Measurements from ENCODE around the gene PRELID3B. TPM values are rescaled to one million over a fixed set of nuclear protein-coding genes. Genes with fewer than 3 reads are reported as not detected.

PRELID3B gene
- total RNA-seq, 1 experiment from 2014 or later: 129 TPM

DNA sequence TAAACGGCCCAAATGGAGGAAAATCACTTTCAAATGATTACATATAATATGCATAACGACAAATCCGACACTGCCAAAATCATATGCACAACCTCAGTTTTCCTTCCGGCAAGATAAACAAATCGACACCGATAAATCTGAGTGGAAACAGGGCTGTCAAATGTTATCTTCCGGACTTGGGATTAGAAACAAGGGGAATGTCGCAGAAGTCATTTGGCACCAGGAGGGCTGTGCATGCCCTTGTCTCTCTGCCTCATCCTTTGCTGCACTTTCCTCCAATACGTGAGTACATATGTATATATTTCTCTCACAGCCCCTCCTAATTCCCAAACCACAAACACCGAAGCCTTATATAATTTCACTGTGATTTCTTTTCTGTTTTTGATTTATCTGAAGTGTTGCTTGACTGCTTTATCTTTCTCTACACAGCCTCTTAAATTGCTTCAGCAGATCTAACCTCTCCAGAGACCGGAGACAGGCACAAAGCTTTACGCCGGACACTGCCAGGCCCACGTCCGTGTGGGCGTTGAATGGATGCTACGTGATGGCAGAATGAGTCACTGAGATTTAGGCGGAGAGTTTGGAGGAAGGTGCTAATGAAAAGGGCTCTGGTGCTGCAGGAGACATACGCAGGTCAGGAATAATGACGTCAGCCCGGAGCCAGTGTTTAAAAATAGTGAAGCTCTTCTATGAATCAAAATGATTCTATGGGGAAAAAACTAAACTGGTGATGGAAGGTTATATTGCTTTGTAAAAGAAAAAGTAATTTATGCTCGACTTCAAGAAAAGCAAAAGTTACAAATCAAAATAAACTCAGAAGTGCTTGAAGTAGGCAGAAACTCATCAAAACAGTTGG is 21.0 kb upstream of the PRELID3B start:
- H3K4me1 ChIP-seq (ENCODE audit: control insufficient read depth in 1 of 2, insufficient read depth in 2 of 2, low read length in 2 of 2): peaks cover 8 to 19% of the 10 kb centered on the region in 2 experiments
- H3K27ac ChIP-seq (ENCODE audit: low read depth, low read length): no peak overlapping the region
- no peaks in the 10 kb centered on the region for H3K27me3 ChIP-seq (ENCODE audit: insufficient read depth, low read length)
- H3K9me2 ChIP-seq (ENCODE audit: insufficient read depth): no peaks in the 10 kb centered on the region
- H3K4me2 ChIP-seq (ENCODE audit: low read length): peak overlapping the region; percentile 72
- H3K79me2 ChIP-seq (ENCODE audit: insufficient read depth, low read length): no peaks in the 10 kb centered on the region
- intact Hi-C loops (cut with micrococcal nuclease): no loop called here
- ChIA-PET CTCF (interaction anchor here (0.8 to 1.4 kb wide), 5 partner anchors 9 to 193 kb away, joined by 3 to 4 read pairs (median 4); partner anchors contain the start of gene ATP5F1E), RAD21 (ENCODE audit: low non-redundant PET in 1 of 2, low total read pairs in 2 of 2, uncharacterized antibody in 2 of 2, unreplicated experiment in 2 of 2) (interaction anchor here in 1 of 2 experiments (0.6 kb wide), 1 partner anchor 9 kb away, joined by 3 read pairs; no protein-coding TSS in a partner anchor), POLR2A (interaction anchor here (0.9 kb wide), 1 partner anchor 31 kb away, joined by 5 read pairs; the partner anchor contains the start of gene ATP5F1E)
- H2AFZ ChIP-seq (ENCODE audit: low read depth, low read length, poor library complexity, severe bottlenecking): peak overlapping the region; percentile 85
- H4K20me1 ChIP-seq (ENCODE audit: insufficient read depth): no peaks in the 10 kb centered on the region
- DNase-seq (ENCODE audit: low read depth, low spot score) (peak; percentile 75), ATAC-seq (peak; percentile 100)
- H3K4me3 ChIP-seq (replicated peaks in 1 of 2; ENCODE audit: low read depth in 1 of 2, low read length in 2 of 2): peak overlapping the region; percentile 2 to 41; a peak in 3 of 4 replicates
- BruUV-seq (replicated peaks): no TSS peak
- H3K36me3 ChIP-seq (ENCODE audit: control insufficient read depth in 1 of 2, insufficient read depth in 2 of 2, low read length in 2 of 2): no peaks in the 10 kb centered on the region
- no peak overlapping the region for H3K9ac ChIP-seq (ENCODE audit: low read length)
- H3K9me3 ChIP-seq (ENCODE audit: control insufficient read depth in 1 of 2, insufficient read depth in 1 of 2, low read depth in 1 of 2, low read length in 2 of 2): no peaks in the 10 kb centered on the region
- TF ChIP-seq POLR2AphosphoS5 (IDR thresholded peaks at IDR 0.05; ENCODE audit: low read depth, low read length): no peak
- TF ChIP-seq ZNF274 (IDR thresholded peaks at IDR 0.05; ENCODE audit: low read depth, low read length): no peak
- TF ChIP-seq SP1 (IDR thresholded peaks at IDR 0.05; ENCODE audit: low read depth): peak; percentile 48
- TF ChIP-seq, protein P1, sequence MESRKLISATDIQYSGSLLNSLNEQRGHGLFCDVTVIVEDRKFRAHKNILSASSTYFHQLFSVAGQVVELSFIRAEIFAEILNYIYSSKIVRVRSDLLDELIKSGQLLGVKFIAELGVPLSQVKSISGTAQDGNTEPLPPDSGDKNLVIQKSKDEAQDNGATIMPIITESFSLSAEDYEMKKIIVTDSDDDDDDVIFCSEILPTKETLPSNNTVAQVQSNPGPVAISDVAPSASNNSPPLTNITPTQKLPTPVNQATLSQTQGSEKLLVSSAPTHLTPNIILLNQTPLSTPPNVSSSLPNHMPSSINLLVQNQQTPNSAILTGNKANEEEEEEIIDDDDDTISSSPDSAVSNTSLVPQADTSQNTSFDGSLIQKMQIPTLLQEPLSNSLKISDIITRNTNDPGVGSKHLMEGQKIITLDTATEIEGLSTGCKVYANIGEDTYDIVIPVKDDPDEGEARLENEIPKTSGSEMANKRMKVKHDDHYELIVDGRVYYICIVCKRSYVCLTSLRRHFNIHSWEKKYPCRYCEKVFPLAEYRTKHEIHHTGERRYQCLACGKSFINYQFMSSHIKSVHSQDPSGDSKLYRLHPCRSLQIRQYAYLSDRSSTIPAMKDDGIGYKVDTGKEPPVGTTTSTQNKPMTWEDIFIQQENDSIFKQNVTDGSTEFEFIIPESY (IDR thresholded peaks at IDR 0.05; ENCODE audit: extremely low read depth, insufficient replicate concordance, low read length): no peak
- no peak for TF ChIP-seq EZH2 (IDR thresholded peaks at IDR 0.05)
- TF ChIP-seq POLR2A (IDR thresholded peaks at IDR 0.05; ENCODE audit: borderline replicate concordance, extremely low read depth, insufficient read depth, insufficient read length): no peak
- TF ChIP-seq ELF1 (IDR thresholded peaks at IDR 0.05; ENCODE audit: borderline replicate concordance, low read depth): no peak
- TF ChIP-seq, protein P2, sequence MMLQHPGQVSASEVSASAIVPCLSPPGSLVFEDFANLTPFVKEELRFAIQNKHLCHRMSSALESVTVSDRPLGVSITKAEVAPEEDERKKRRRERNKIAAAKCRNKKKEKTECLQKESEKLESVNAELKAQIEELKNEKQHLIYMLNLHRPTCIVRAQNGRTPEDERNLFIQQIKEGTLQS (IDR thresholded peaks at IDR 0.05): no peak
- TF ChIP-seq SIN3A (IDR thresholded peaks at IDR 0.05; ENCODE audit: low read depth): no peak
- TF ChIP-seq EZH2phosphoT487 (IDR thresholded peaks at IDR 0.05; ENCODE audit: borderline replicate concordance): no peak
- TF ChIP-seq TCF7L2 (IDR thresholded peaks at IDR 0.05; ENCODE audit: borderline replicate concordance, extremely low read depth, insufficient read depth, insufficient read length): no peak
- no peak for TF ChIP-seq RAD21 (IDR thresholded peaks at IDR 0.05; ENCODE audit: low read depth)
- TF ChIP-seq, protein P3, sequence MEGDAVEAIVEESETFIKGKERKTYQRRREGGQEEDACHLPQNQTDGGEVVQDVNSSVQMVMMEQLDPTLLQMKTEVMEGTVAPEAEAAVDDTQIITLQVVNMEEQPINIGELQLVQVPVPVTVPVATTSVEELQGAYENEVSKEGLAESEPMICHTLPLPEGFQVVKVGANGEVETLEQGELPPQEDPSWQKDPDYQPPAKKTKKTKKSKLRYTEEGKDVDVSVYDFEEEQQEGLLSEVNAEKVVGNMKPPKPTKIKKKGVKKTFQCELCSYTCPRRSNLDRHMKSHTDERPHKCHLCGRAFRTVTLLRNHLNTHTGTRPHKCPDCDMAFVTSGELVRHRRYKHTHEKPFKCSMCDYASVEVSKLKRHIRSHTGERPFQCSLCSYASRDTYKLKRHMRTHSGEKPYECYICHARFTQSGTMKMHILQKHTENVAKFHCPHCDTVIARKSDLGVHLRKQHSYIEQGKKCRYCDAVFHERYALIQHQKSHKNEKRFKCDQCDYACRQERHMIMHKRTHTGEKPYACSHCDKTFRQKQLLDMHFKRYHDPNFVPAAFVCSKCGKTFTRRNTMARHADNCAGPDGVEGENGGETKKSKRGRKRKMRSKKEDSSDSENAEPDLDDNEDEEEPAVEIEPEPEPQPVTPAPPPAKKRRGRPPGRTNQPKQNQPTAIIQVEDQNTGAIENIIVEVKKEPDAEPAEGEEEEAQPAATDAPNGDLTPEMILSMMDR (IDR thresholded peaks at IDR 0.05 in 2 of 3, conservative IDR thresholded peaks at IDR 0.05 in 1 of 3; ENCODE audit: borderline replicate concordance in 1 of 3, insufficient read depth in 1 of 3, low read depth in 2 of 3, low read length in 2 of 3): no peak
- TF ChIP-seq, protein P4, sequence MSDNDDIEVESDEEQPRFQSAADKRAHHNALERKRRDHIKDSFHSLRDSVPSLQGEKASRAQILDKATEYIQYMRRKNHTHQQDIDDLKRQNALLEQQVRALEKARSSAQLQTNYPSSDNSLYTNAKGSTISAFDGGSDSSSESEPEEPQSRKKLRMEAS (IDR thresholded peaks at IDR 0.05): peak; percentile 39; the same call in 1 of the 2 replicates
- peak; percentile 10 for TF ChIP-seq YY1 (IDR thresholded peaks at IDR 0.05; ENCODE audit: extremely low read depth, insufficient replicate concordance, low read depth, low read length)
- TF ChIP-seq, protein P5, sequence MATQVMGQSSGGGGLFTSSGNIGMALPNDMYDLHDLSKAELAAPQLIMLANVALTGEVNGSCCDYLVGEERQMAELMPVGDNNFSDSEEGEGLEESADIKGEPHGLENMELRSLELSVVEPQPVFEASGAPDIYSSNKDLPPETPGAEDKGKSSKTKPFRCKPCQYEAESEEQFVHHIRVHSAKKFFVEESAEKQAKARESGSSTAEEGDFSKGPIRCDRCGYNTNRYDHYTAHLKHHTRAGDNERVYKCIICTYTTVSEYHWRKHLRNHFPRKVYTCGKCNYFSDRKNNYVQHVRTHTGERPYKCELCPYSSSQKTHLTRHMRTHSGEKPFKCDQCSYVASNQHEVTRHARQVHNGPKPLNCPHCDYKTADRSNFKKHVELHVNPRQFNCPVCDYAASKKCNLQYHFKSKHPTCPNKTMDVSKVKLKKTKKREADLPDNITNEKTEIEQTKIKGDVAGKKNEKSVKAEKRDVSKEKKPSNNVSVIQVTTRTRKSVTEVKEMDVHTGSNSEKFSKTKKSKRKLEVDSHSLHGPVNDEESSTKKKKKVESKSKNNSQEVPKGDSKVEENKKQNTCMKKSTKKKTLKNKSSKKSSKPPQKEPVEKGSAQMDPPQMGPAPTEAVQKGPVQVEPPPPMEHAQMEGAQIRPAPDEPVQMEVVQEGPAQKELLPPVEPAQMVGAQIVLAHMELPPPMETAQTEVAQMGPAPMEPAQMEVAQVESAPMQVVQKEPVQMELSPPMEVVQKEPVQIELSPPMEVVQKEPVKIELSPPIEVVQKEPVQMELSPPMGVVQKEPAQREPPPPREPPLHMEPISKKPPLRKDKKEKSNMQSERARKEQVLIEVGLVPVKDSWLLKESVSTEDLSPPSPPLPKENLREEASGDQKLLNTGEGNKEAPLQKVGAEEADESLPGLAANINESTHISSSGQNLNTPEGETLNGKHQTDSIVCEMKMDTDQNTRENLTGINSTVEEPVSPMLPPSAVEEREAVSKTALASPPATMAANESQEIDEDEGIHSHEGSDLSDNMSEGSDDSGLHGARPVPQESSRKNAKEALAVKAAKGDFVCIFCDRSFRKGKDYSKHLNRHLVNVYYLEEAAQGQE (IDR thresholded peaks at IDR 0.05; ENCODE audit: low read depth): no peak
- no peak for TF ChIP-seq ZFX (IDR thresholded peaks at IDR 0.05)
